HG03565 (cell line): ENCODE results near the gene JAK3.

Experiments
- ATAC-seq: cut with Tn5 transposase; IDR thresholded peaks from one replicate; pipeline ENCODE4 v1.9.1; 2021; ENCODE audit warnings: mild to moderate bottlenecking, moderate library complexity; ENCODE audit not compliant: unreplicated experiment

JAK3 gene

GRCh38 chr19:17841810-17842662 is 5.7 kb downstream of the JAK3 start:
- ATAC-seq = no peak

GRCh38 chr19:17841371-17841809 is 6.4 kb downstream of the JAK3 start:
- ATAC-seq = no peak

DNA sequence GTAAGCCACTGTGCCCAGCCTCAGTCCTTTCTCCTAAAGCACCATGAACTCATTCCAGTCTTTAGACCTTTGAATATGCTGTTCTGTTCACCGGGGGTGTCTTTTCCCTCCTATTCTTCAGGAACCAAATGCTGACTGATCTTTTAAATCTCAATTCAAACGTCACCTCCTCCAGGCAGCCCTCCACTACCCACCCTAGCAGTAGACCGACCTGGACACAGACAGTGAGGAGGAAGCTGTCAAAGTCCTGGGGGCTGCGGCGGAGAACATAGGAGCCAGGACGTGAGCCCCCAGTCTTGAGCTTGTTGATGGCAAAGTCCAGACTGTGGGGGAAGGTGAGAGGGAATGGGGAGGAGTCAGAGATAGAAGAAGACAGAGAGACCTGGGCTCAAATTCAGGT is 7.8 kb downstream of the JAK3 start:
- ATAC-seq = no peak

- no peak for ATAC-seq
Measured at GRCh38 chr19:17837972-17838371, 9.8 kb downstream of the JAK3 start.

- ATAC-seq = no peak
Measured at GRCh38 chr19:17836530-17836929, 11.3 kb downstream of the JAK3 start.

DNA sequence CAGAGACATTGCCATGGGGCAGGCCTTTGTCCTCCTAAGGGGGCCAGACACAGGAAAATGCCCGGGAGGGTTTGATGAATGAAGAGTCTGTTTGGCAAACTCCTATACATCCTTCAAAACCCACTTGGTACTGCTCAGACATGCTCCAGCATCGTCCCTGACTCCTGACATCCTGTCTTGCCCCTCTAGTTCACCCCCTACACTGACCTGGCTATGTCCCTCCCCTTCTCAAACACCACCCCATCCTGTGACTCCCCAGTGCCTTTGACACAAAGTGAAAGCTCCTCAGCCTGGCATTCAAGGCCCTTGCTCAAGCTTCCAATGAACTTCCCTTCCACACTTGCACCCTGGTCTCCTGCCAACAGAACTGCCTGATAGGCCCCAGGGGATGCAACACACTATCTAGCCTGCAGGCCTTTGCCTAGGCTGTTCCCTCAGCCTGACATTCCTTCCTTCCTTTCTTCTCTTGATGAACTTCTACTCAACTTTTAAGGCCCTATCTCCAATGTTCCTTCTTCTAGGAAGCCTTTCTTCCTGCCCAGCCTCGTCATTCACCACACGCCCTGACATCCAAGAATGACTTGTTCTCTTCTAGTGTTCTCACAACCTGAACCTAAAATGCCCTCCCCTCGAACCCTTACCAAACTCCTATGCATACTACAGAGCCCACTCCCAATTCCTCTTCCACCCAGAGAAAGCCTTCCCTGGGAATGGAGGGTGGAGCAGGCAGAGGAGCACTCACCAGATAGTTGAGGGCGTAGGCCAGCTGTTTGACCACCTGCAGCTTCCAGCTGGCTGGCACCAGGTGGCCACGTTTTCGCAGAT is 12.4 kb downstream of the JAK3 start:
- no peak for ATAC-seq

- no peak for ATAC-seq
Measured at GRCh38 chr19:17834350-17835181, 13.2 kb downstream of the JAK3 start.

GRCh38 chr19:17832443-17833208 is 15.2 kb downstream of the JAK3 start:
- ATAC-seq = no peak

DNA sequence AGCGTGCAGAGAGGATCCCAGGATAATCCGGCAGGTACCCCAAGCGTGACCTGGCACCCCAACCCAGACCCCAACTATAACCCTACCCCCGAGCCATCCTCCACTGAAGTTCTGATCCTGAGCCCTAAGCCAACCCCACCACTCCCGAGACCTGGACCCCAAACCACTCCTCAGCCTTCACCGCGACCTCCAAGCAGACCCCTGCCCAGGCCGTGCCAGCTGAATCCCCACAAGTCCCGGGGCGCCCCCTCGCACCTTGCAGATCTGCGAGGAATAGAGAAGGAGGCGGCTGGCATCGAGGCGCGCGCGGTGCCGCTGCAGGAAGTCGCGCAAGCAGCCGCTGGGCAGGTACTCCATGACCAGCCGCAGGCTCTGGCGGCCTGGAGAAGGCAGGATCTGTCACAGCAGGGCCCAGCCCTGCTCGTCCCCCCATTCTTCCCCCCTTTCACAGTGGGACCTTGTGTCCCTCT is 16.3 kb downstream of the JAK3 start:
- ATAC-seq = no peak

DNA sequence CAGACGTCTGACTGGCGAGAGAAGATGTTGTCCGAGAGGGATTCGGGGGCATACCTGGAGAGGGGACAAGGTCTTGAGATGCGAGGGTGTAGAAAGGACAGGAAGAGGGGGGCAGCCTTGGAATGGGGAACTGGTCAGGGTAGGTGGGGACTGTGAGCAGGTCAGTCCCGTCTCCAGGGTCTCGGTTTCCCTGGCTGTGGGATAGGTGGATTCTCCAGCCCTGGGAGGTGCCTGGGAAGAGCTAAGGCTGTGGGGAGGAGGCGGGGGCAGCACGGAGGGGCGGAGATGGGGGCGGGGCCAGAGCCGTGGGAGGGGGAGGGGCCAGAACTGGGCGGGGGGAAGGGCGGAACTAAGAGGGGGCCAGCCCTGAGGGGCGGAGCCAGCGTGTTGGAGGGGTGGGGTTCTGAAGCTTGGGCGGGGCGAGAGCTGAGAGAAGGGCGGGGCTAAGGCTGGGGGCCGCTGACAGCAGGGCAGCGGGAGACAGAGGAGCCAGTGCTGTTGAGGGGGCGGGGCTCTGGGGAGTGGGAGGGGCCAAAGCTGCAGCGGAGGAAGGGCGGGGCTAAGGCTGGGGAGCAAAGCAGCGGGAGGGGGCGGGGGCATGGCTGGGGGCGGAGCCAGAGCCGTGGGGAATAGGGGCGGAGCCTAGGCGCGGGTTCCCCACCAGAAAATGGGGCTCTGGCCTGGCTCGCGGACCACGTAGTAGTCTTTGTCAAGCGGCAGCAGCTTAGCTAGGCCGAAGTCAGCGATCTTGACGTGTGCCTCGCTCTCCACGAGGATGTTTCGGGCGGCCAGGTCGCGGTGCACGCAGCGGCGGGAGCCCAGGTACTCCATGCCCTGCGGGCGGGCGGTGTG is 17.0 kb downstream of the JAK3 start:
- no peak for ATAC-seq

GRCh38 chr19:17829855-17830566 is 17.8 kb downstream of the JAK3 start:
- no peak for ATAC-seq

DNA sequence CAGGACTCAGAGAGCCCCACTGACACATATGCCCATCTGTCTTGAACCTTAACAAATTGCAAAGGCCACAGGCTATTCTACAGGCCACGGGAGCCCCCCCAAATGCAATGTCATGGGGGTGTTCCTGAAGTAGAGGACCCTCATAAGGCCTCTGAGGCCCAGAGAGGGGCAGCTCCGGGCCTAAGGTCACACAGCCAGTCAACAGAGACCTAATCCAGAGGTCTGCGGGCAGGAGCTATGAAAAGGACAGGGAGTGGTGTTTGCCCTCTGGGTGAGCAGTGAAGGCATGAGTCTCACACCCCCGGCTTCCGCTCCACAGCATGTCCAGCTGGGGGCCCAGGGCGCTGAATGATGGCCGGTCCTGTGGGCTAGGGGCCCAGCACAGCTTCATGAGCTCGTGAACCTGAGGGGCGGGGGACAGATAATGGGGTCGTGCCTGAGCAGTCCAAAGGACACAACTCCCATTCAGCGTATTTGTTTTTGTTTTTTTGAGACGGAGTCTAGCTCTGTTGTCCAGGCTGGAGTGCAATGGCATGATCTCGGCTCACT is 21.2 kb downstream of the JAK3 start:
- no peak for ATAC-seq

DNA sequence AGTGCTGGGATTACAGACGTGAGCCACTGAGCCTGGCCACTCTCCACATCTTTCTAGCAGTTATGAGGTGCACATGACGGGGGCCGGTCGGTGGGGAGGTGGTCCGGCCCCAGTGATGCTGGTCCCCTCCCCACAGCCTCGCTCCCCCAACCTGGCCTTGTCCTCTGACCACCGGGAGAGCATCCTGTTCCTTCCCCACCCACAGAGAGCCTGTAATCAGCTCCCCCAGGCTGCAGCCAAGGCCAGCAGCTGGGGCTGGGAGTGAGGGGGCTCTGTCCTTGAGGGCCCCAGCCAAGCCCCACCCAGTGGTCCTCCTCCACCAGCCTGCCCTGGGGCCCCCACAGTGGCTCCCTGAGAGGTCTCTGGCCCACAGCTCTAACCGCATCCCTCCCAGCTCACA is 23.4 kb downstream of the JAK3 start:
- no peak for ATAC-seq

- ATAC-seq = no peak
Measured at GRCh38 chr19:17821190-17821589, 26.6 kb downstream of the JAK3 start, which contains the start of gene INSL3. TSS of gene INSL3 (minus strand) at chr19:17821519. CDS start at chr19:17821506, 13 bp downstream.

DNA sequence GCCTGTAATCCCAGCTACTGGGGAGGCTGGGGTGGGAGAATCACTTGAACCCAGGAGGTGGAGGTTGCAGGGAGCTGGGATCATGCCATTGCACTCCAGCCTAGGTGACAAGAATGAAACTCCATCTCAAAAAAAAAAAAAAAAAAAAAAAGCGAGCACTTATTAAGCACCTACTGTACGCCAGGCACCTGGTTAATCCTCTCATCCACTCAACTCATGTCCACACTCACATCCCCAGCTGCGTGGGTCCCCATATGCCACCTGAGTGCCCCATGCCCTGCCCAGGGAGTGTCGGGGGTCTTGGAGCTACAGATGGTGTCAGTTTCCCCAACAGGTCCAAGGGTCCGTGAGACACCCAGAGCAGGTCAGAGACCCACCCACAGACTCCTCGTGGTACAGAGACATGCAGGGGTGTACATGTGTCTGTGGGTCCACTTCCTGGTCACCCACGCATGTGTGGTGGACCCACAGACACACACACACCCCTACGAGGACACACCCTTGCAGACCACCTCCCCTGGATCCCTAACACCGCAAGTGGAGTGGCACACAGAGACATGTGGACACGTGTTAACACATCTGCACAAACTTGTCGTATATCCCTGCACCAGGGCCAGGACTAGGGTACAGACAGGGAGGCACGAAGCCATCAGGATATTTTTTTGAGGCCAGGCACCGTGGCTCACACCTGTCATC is 30.0 kb downstream of the JAK3 start:
- no peak for ATAC-seq

DNA sequence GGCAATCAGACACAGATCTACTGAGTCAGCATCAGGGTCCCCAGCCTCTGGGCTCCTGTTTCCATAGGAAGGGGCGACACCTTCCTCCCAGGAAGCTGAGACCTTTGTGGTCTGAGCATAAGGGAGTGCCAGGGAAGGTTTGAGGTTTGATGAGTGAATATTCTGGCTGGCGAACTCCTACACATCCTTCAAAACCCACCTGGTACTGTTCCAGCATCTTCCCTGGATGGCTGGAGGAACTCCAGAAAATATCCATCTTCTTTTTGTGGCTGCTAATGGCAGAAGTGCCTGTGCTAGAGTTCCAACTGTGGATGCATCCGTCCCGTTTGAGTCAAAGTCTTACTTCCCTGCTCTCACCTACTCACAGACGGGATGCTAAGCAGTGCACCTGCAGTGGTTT is 35.7 kb downstream of the JAK3 start:
- no peak for ATAC-seq

DNA sequence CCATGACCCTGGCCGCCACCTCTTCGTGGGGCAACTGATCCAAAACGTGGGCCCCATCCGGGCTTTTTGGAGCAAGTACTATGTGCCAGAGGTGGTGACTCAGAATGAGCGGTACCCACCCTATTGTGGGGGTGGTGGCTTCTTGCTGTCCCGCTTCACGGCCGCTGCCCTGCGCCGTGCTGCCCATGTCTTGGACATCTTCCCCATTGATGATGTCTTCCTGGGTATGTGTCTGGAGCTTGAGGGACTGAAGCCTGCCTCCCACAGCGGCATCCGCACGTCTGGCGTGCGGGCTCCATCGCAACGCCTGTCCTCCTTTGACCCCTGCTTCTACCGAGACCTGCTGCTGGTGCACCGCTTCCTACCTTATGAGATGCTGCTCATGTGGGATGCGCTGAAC is 36.1 kb downstream of the JAK3 start:
- ATAC-seq = no peak

- no peak for ATAC-seq
Measured at GRCh38 chr19:17811103-17811502, 36.7 kb downstream of the JAK3 start.
